Activated CD4-positive, alpha-beta T cell treated with anti-CD3 and anti-CD28 coated beads, Interleukin-2, amount 10 ng/mL, durations not matched to agents 7 days and 5 days (primary cell): ENCODE results near the gene ZNF763. TPM values are rescaled to one million over a fixed set of nuclear protein-coding genes. Genes with fewer than 3 reads are reported as not detected.
"Not testable (repeated sequence)": the region's sequence is repeated elsewhere in the genome, so short reads cannot be mapped to it uniquely, and the experiment has no call there.

Experiments used
- CTCF ChIA-PET: fragments of 350-600 bp; sonication (Branson Sonifier 250); formaldehyde crosslinking; loops from one replicate; lab custom pipeline; 2021; ENCODE audit warnings: antibody characterized with exemption; lab: Charles Lee
- POLR2A ChIA-PET: fragments of 350-600 bp; sonication (Branson Sonifier 250); formaldehyde crosslinking; loops from one replicate; lab custom pipeline; 2021; ENCODE audit warnings: antibody characterized with exemption; lab: Charles Lee
- DNase-seq: peaks from one replicate; pipeline ENCODE4 v3.0.0-alpha.2; 2020
- H3K27ac Mint-ChIP-seq: one replicate; pipeline ENCODE4 v1.8.0; 2021; ENCODE audit warnings: mild to moderate bottlenecking, moderate library complexity, mixed read lengths
- H3K27me3 Mint-ChIP-seq: one replicate; pipeline ENCODE4 v1.8.0; 2021; ENCODE audit warnings: mixed read lengths
- H3K36me3 Mint-ChIP-seq: one replicate; pipeline ENCODE4 v1.8.0; 2021; ENCODE audit warnings: low read depth, mixed read lengths
- H3K4me1 Mint-ChIP-seq: one replicate; pipeline ENCODE4 v1.8.0; 2021; ENCODE audit warnings: mixed read lengths
- H3K4me3 Mint-ChIP-seq: one replicate; pipeline ENCODE4 v1.8.0; 2021; ENCODE audit warnings: mild to moderate bottlenecking, moderate library complexity, mixed read lengths
- H3K9me3 Mint-ChIP-seq: one replicate; pipeline ENCODE4 v1.8.0; 2021; ENCODE audit warnings: mixed read lengths
- total RNA-seq, 2 experiments: library from RNA; stranded (reverse); gene quantifications; one replicate each; pipeline ENCODE4 v1.2.3, GENCODE V29; 2021

Gene ZNF763
- total RNA-seq, 2 experiments from 2014 or later: 1.9 to 2.1 TPM

- Mint-ChIP-seq H3K36me3 (peaks cover 94% of the 10 kb centered on the region), H3K9me3 (peaks cover 69% of the 10 kb centered on the region), H3K4me3 (no peak overlapping the region), H3K27me3 (no peaks in the 10 kb centered on the region), H3K27ac (no peak overlapping the region), H3K4me1 (no peaks in the 10 kb centered on the region)
- POLR2A ChIA-PET: no interaction called here
- DNase-seq: no peak
- CTCF ChIA-PET: interaction anchor here (0.6 kb wide), 1 partner anchor 51 kb away, joined by 3 read pairs; no protein-coding TSS in a partner anchor
Observed at GRCh38 chr19:11942843-11943108, 22.1 kb upstream of the ZNF763 start.

DNA sequence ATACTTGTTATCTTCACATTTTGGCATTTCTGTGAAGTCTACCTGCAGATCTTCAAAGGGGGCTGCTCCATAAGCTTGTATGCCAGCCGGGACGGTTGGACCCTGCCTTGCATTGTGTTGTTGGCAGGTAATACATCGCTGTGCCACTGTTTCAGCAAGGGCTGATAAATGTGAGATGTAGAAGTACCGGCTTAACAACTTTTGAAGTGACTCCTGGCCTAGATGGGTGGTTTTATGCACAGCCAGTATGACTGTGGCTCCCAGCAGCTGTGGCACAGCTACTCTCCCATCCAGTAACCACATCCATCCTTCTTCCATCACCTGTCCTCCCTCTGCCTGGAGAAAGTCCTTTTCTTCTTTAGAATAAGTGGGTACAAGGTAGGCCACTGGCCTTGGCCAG lies 20.2 kb upstream of the ZNF763 start:
- H3K9me3 Mint-ChIP-seq: peaks cover 75% of the 10 kb centered on the region
- peaks cover 97% of the 10 kb centered on the region for H3K36me3 Mint-ChIP-seq
- ChIA-PET CTCF (interaction anchor here (0.6 to 1.5 kb wide), 2 partner anchors 44 to 405 kb away, joined by 3 read pairs; no protein-coding TSS in a partner anchor), POLR2A (no interaction called here)
- no peaks in the 10 kb centered on the region for H3K4me1 Mint-ChIP-seq
- no peaks in the 10 kb centered on the region for H3K27me3 Mint-ChIP-seq
- no peak overlapping the region for H3K4me3 Mint-ChIP-seq
- DNase-seq: no peak
- H3K27ac Mint-ChIP-seq: no peak overlapping the region

GRCh38 chr19:11948646-11949045 lies 16.2 kb upstream of the ZNF763 start:
- ChIA-PET CTCF (no interaction called here), POLR2A (no interaction called here)
- no peak for DNase-seq
- Mint-ChIP-seq H3K9me3 (peaks cover 72% of the 10 kb centered on the region), H3K36me3 (peaks cover 92% of the 10 kb centered on the region), H3K4me1 (no peaks in the 10 kb centered on the region), H3K27me3 (no peaks in the 10 kb centered on the region), H3K4me3 (no peak overlapping the region), H3K27ac (no peak overlapping the region)

- ChIA-PET POLR2A (no interaction called here), CTCF (no interaction called here)
- no peak for DNase-seq
- H3K4me1 Mint-ChIP-seq: no peaks in the 10 kb centered on the region
- H3K27ac Mint-ChIP-seq: no peak overlapping the region
- peaks cover 86% of the 10 kb centered on the region for H3K36me3 Mint-ChIP-seq
- H3K4me3 Mint-ChIP-seq: no peak overlapping the region
- peaks cover 71% of the 10 kb centered on the region for H3K9me3 Mint-ChIP-seq
- no peaks in the 10 kb centered on the region for H3K27me3 Mint-ChIP-seq
Observed at GRCh38 chr19:11949201-11949600, 15.6 kb upstream of the ZNF763 start.

GRCh38 chr19:11949614-11950080 lies 15.2 kb upstream of the ZNF763 start:
- H3K4me3 Mint-ChIP-seq, CTCF ChIA-PET, H3K27me3 Mint-ChIP-seq, H3K4me1 Mint-ChIP-seq, DNase-seq, POLR2A ChIA-PET: not testable (repeated sequence)
- Mint-ChIP-seq H3K27ac (peak overlapping the region; percentile 60), H3K9me3 (peaks cover 66% of the 10 kb centered on the region), H3K36me3 (peaks cover 82% of the 10 kb centered on the region)

- H3K4me1 Mint-ChIP-seq: no peaks in the 10 kb centered on the region
- no peak for DNase-seq
- POLR2A ChIA-PET: no interaction called here
- no peak overlapping the region for H3K4me3 Mint-ChIP-seq
- H3K36me3 Mint-ChIP-seq: peaks cover 78% of the 10 kb centered on the region
- no peaks in the 10 kb centered on the region for H3K27me3 Mint-ChIP-seq
- H3K27ac Mint-ChIP-seq: no peak overlapping the region
- CTCF ChIA-PET: no interaction called here
- peaks cover 66% of the 10 kb centered on the region for H3K9me3 Mint-ChIP-seq
Observed at GRCh38 chr19:11950312-11950711, 14.5 kb upstream of the ZNF763 start.

- CTCF ChIA-PET: interaction anchor here (0.5 to 1.3 kb wide), 9 partner anchors 9 to 179 kb away, joined by 3 to 6 read pairs (median 4); partner anchors contain the start of gene ZNF20
- H3K9me3 Mint-ChIP-seq: peaks cover 17% of the 10 kb centered on the region
- H3K27ac Mint-ChIP-seq: peak overlapping the region; percentile 96
- POLR2A ChIA-PET: interaction anchor here (0.6 to 1.0 kb wide), 2 partner anchors 21 to 72 kb away, joined by 3 to 4 read pairs; no protein-coding TSS in a partner anchor
- peaks cover 20% of the 10 kb centered on the region for H3K4me1 Mint-ChIP-seq
- no peaks in the 10 kb centered on the region for H3K27me3 Mint-ChIP-seq
- peaks cover 23% of the 10 kb centered on the region for H3K36me3 Mint-ChIP-seq
- DNase-seq: peak; percentile 72
- H3K4me3 Mint-ChIP-seq: peak overlapping the region; percentile 91
Observed at GRCh38 chr19:11963566-11964355, 1.1 kb upstream of the ZNF763 start.

DNA sequence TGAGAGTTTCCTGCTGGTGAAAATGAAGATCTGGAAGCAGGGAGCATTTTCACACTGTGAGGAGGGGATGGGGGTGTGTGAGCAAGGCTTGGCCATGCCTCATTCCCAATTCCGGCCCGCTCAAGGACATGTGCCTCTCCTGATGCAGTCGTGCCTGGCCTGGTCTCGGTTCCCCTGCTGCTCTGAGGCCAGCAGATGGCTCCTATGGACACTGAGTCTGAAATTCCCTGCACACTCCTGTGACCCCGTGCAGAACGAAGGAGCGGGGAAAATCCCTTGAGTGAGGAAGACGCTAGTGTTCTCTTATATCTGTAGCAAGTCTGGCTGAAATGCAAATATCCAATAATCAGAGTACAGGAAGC lies 363 bp upstream of the ZNF763 start:
- H3K4me3 Mint-ChIP-seq: peak overlapping the region; percentile 91
- ChIA-PET POLR2A (interaction anchor here (0.6 to 1.0 kb wide), 2 partner anchors 20 to 773 kb away, joined by 4 read pairs; partner anchors contain the start of gene GET3), CTCF (interaction anchor here (0.6 to 1.2 kb wide), 4 partner anchors 10 to 186 kb away, joined by 3 to 5 read pairs (median 4); no protein-coding TSS in a partner anchor)
- H3K4me1 Mint-ChIP-seq: peaks cover 20% of the 10 kb centered on the region
- H3K36me3 Mint-ChIP-seq: peaks cover 22% of the 10 kb centered on the region
- no peaks in the 10 kb centered on the region for H3K27me3 Mint-ChIP-seq
- H3K9me3 Mint-ChIP-seq: peaks cover 17% of the 10 kb centered on the region
- H3K27ac Mint-ChIP-seq: peak overlapping the region; percentile 96
- no peak for DNase-seq

- ChIA-PET POLR2A (no interaction called here), CTCF (interaction anchor here (0.7 kb wide), 1 partner anchor 19 kb away, joined by 3 read pairs; no protein-coding TSS in a partner anchor)
- Mint-ChIP-seq H3K4me3 (no peak overlapping the region), H3K9me3 (peaks cover 29% of the 10 kb centered on the region), H3K27me3 (no peaks in the 10 kb centered on the region), H3K4me1 (peaks cover 7% of the 10 kb centered on the region), H3K27ac (no peak overlapping the region), H3K36me3 (peaks cover 18% of the 10 kb centered on the region)
- no peak for DNase-seq
Observed at GRCh38 chr19:11970174-11970573, 5.3 kb downstream of the ZNF763 start.

- ChIA-PET CTCF (no interaction called here), POLR2A (no interaction called here)
- Mint-ChIP-seq H3K4me3 (no peak overlapping the region), H3K9me3 (peaks cover 30% of the 10 kb centered on the region), H3K36me3 (peaks cover 19% of the 10 kb centered on the region), H3K27me3 (no peaks in the 10 kb centered on the region), H3K4me1 (no peaks in the 10 kb centered on the region), H3K27ac (no peak overlapping the region)
- no peak for DNase-seq
Observed at GRCh38 chr19:11971041-11971440, 6.2 kb downstream of the ZNF763 start.

DNA sequence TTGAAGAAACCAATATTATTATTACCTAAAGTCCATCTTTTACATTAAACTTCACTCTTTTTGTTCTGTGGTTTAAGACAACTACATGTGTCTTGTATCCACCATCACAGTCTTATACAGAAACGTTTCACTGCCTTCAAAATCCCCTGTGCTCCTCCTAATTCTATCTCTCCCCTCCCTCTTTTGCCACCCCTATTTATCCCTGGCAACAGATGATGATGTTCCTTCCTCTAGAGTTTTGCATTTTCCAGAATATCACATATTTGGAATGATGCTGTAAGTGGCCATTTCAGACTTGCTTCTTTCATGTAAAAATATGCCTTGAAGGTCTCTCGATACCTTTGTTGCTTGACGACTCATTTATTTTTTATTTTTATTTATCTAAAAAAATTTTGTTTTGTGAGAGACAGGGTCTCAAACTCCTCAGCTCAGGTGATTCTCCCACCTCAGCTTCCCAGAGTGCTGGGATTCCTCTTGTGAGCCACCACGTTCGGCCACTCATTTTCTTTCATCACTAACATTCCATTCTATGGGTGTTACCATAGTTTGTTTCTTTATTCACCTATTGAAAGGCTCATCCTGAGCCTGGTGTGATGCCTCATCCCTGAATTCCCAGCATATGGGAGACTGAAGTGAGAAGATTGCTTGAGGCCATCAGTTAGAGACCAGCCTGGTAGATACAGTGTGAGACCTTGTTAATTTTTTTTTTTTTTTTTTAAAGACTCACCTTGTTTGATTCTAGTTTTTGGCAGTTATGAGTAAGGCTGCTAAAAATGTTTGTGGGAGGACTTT lies 8.4 kb downstream of the ZNF763 start:
- CTCF ChIA-PET: interaction anchor here (0.6 kb wide), 1 partner anchor 76 kb away, joined by 3 read pairs; no protein-coding TSS in a partner anchor
- no peak overlapping the region for H3K27ac Mint-ChIP-seq
- no peak for DNase-seq
- H3K4me3 Mint-ChIP-seq: no peak overlapping the region
- H3K4me1 Mint-ChIP-seq: no peaks in the 10 kb centered on the region
- POLR2A ChIA-PET: no interaction called here
- no peaks in the 10 kb centered on the region for H3K27me3 Mint-ChIP-seq
- peaks cover 41% of the 10 kb centered on the region for H3K9me3 Mint-ChIP-seq
- H3K36me3 Mint-ChIP-seq: peaks cover 26% of the 10 kb centered on the region

GRCh38 chr19:11978492-11979100 lies 13.8 kb downstream of the ZNF763 start:
- H3K27ac Mint-ChIP-seq: no peak overlapping the region
- POLR2A ChIA-PET: no interaction called here
- H3K4me3 Mint-ChIP-seq: no peak overlapping the region
- CTCF ChIA-PET: no interaction called here
- no peaks in the 10 kb centered on the region for H3K27me3 Mint-ChIP-seq
- no peaks in the 10 kb centered on the region for H3K4me1 Mint-ChIP-seq
- H3K36me3 Mint-ChIP-seq: peaks cover 39% of the 10 kb centered on the region
- no peak for DNase-seq
- H3K9me3 Mint-ChIP-seq: peaks cover 61% of the 10 kb centered on the region
